Ovary (tissue), 3 donors: ENCODE data around the gene AUTS2.

ENCODE experiments used
- EP300 ChIP-seq: sonication (generic); formaldehyde crosslinking; IDR thresholded peaks from one replicate; pipeline ENCODE4 v1.6.1; 2017; ENCODE audit warnings: antibody characterized with exemption
- POLR2A ChIP-seq: fragments of 450-650 bp; IDR thresholded peaks from one replicate; pipeline ENCODE4 v1.6.1; 2017; ENCODE audit warnings: antibody characterized with exemption, mild to moderate bottlenecking, moderate library complexity
- TF ChIP-seq, protein P1 (sequence below), 3 donors: fragments of 450-650 bp in 2 of 3; fragments of 200-600 bp in 1 of 3; IDR thresholded peaks; one replicate each; pipeline versions ENCODE4 v1.5.1 to v1.8.0; 2016 to 2022; ENCODE audit warnings: antibody characterized with exemption in 3 of 3, mild to moderate bottlenecking in 1 of 3
- donor health status: DM: no; HTN: no; CAD: no.

DNA sequence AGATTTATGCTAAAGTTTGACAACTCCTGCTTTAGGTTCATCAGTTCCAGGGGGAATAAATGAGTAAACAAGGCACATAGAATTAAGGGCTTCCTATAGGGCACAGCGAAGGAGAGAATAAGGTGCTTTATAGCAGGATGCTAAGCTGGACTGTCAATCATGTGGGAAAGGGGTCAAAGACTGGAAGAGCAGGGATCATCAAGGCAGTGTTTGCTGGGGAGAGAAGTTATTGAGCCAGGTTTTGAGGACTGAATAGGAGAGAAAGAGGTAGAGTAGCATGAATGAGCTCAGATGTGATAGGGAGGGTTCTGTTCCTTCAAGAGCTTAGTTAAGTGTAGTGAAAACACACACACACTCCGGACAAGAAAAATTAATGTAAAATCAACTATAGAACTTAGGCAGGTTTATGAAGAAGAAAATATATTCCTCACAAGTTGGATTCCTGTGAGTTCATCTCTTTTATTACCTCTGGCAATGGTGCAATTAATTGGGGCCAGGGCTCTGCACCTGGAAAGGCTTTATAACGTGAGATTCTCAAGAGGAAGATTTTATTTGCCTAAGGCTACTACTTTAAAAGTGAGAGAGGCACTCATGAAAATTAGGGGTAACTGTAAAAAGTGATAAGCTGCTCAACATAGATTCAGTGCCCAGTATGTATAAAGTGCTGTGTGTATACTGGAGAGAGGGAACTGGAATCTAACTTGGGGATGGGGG, 222.4 kb downstream of the AUTS2 start:
- TF ChIP-seq, protein P1, sequence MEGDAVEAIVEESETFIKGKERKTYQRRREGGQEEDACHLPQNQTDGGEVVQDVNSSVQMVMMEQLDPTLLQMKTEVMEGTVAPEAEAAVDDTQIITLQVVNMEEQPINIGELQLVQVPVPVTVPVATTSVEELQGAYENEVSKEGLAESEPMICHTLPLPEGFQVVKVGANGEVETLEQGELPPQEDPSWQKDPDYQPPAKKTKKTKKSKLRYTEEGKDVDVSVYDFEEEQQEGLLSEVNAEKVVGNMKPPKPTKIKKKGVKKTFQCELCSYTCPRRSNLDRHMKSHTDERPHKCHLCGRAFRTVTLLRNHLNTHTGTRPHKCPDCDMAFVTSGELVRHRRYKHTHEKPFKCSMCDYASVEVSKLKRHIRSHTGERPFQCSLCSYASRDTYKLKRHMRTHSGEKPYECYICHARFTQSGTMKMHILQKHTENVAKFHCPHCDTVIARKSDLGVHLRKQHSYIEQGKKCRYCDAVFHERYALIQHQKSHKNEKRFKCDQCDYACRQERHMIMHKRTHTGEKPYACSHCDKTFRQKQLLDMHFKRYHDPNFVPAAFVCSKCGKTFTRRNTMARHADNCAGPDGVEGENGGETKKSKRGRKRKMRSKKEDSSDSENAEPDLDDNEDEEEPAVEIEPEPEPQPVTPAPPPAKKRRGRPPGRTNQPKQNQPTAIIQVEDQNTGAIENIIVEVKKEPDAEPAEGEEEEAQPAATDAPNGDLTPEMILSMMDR (IDR thresholded peaks at IDR 0.05): no peak
- no peak for TF ChIP-seq EP300
- TF ChIP-seq POLR2A: no peak
